Calu3 (cell line): ENCODE data around the gene ELF1. TPM values are rescaled to one million over a fixed set of nuclear protein-coding genes. Genes with fewer than 3 reads are reported as not detected.
A peak's percentile ranks its signal among the peaks of the same experiment; 100 is the strongest.

Source experiments
- BruUV-seq: library from RNA; stranded (reverse); fragments of 400-500 nt; replicated peaks from 2 replicates; lab custom pipeline; 2021; lab: Mats Ljungman, UMichigan
- CTCF ChIA-PET: fragments of 300-600 bp; sonication (Branson Sonifier 250); formaldehyde crosslinking; loops from one replicate; lab custom pipeline; 2022; ENCODE audit warnings: antibody characterized with exemption; lab: Charles Lee
- DNase-seq: peaks from one replicate; pipeline ENCODE4 v3.0.0; 2022
- H3K27ac Mint-ChIP-seq: one replicate; pipeline ENCODE4 v1.8.0; 2022; ENCODE audit warnings: mixed read lengths; ENCODE audit not compliant: unreplicated experiment
- H3K27me3 Mint-ChIP-seq: one replicate; pipeline ENCODE4 v1.8.0; 2022; ENCODE audit warnings: mixed read lengths; ENCODE audit not compliant: unreplicated experiment
- H3K36me3 Mint-ChIP-seq: one replicate; pipeline ENCODE4 v1.8.0; 2022; ENCODE audit warnings: mild to moderate bottlenecking, moderate library complexity, mixed read lengths; ENCODE audit not compliant: insufficient read depth, unreplicated experiment
- H3K4me1 Mint-ChIP-seq: one replicate; pipeline ENCODE4 v1.8.0; 2022; ENCODE audit warnings: mild to moderate bottlenecking, low read depth, mixed read lengths; ENCODE audit not compliant: unreplicated experiment
- H3K4me3 Mint-ChIP-seq: one replicate; pipeline ENCODE4 v1.8.0; 2022; ENCODE audit warnings: mild to moderate bottlenecking, low read depth, moderate library complexity, mixed read lengths; ENCODE audit not compliant: unreplicated experiment
- H3K9me3 Mint-ChIP-seq: one replicate; pipeline ENCODE4 v1.8.0; 2022; ENCODE audit warnings: low read depth, mixed read lengths; ENCODE audit not compliant: unreplicated experiment
- intact Hi-C: fragments of 100-400 bp; cut with micrococcal nuclease; formaldehyde crosslinking; loops from one replicate; pipeline ENCODE4 v1.10.0; 2022; ENCODE audit not compliant: unreplicated experiment
- total RNA-seq: library from RNA; stranded (reverse); gene quantifications from 2 replicates; pipeline ENCODE4 v1.2.3, GENCODE V29; 2022
- TF ChIP-seq, protein P1 (sequence below): fragments of 200-600 bp; IDR thresholded peaks from one replicate; pipeline ENCODE4 v1.8.0; 2022; ENCODE audit warnings: antibody characterized with exemption; ENCODE audit not compliant: unreplicated experiment

The ELF1 gene
- total RNA-seq, 1 experiment from 2014 or later: 63.5 TPM

DNA sequence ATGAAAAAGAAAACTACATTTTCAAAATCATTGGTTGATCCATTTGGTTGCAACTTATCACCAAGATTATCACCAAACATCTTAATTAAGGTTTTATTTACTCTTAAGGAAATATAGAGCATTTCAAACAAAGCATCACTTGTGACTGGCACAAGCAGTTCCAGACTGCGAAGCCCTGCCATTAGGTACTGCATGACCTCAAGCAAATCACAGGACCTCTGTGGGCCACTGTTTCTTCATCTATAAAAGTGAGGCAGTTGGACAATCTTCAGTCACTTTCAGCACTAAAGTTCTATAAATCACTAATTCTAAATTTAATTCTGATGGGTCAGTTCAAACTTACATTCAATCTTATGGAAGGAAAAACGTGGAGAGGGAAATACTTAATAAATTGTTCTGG is 2.0 kb downstream of the ELF1 start:
- DNase-seq: peak; percentile 16
- H3K27ac Mint-ChIP-seq: peak overlapping the region; percentile 93
- TF ChIP-seq, protein P1, sequence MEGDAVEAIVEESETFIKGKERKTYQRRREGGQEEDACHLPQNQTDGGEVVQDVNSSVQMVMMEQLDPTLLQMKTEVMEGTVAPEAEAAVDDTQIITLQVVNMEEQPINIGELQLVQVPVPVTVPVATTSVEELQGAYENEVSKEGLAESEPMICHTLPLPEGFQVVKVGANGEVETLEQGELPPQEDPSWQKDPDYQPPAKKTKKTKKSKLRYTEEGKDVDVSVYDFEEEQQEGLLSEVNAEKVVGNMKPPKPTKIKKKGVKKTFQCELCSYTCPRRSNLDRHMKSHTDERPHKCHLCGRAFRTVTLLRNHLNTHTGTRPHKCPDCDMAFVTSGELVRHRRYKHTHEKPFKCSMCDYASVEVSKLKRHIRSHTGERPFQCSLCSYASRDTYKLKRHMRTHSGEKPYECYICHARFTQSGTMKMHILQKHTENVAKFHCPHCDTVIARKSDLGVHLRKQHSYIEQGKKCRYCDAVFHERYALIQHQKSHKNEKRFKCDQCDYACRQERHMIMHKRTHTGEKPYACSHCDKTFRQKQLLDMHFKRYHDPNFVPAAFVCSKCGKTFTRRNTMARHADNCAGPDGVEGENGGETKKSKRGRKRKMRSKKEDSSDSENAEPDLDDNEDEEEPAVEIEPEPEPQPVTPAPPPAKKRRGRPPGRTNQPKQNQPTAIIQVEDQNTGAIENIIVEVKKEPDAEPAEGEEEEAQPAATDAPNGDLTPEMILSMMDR: no peak
- H3K4me3 Mint-ChIP-seq: peak overlapping the region; percentile 67
- H3K27me3 Mint-ChIP-seq: no peaks in the 10 kb centered on the region
- no TSS peak for BruUV-seq
- intact Hi-C loops: loop anchor here (5.0 kb wide), 1 partner anchor 45 kb away; no protein-coding TSS in a partner anchor
- peaks cover 24% of the 10 kb centered on the region for H3K36me3 Mint-ChIP-seq
- no peaks in the 10 kb centered on the region for H3K9me3 Mint-ChIP-seq
- CTCF ChIA-PET: no interaction called here
- no peaks in the 10 kb centered on the region for H3K4me1 Mint-ChIP-seq

DNA sequence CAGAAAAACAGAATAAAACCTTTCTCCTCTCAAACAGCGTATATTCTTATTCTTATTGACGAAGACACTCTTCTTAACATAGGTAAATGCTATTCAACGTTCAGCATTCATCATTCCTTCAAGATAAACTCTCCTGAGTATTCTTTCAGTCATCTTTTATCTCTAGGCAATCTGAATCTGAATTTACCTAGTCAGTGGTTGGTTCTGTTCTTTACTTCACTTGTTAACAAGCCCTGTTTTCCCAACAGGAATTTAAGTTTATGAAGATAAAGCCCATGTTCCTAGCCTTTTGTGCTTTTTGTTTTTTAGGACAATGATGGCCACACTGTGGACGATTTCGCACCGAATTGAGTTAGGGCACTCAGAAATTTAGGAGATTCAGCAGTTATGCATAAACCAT is 3.2 kb downstream of the ELF1 start:
- Mint-ChIP-seq H3K27me3 (no peaks in the 10 kb centered on the region), H3K27ac (peak overlapping the region; percentile 58), H3K4me3 (peak overlapping the region; percentile 67), H3K4me1 (no peaks in the 10 kb centered on the region), H3K36me3 (peaks cover 31% of the 10 kb centered on the region), H3K9me3 (no peaks in the 10 kb centered on the region)
- TF ChIP-seq, protein P1: no peak
- BruUV-seq: no TSS peak
- CTCF ChIA-PET: interaction anchor here (1.1 kb wide), 1 partner anchor 41 kb away, joined by 3 read pairs; no protein-coding TSS in a partner anchor
- intact Hi-C loops: loop anchor here (5.0 kb wide), 1 partner anchor 44 kb away; no protein-coding TSS in a partner anchor
- no peak for DNase-seq

DNA sequence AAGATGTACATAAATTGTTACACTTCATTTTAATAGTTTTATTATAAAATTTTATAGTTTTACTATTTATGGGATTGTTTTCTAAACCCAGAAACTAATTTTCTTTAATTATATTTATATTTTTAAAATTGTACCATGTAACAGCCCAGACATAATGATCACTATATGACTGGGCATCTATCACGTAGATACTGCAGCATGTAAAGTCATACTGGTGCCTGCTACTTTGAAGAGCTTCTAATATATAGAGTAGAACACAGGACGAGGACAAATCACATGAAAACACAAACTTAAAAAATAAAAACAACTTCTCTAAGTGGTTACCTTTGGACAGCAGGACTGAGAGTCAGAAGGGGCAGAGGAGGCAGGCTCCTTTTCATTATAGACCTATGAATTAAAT is 5.3 kb downstream of the ELF1 start:
- H3K27ac Mint-ChIP-seq: no peak overlapping the region
- intact Hi-C loops: no loop called here
- CTCF ChIA-PET: no interaction called here

DNA sequence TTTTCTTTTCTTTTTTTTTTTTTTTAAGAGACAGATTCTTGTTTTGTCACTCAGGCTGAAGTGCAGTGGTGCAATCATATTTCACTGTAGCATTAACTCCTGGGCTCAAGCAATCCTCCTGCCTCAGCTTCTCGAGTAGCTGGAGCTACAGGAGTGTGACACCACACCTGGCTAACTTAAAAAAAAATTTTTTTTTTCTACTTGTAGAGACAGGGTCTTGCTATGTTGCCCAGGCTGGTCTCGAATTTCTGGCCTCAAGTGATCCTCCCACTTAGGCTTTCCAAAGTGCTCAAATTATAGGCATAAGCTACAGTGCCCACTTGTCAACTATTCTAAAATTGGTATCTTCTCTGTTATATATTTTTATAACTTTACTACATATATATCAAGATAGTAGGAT is 6.6 kb downstream of the ELF1 start:
- CTCF ChIA-PET: no interaction called here
- intact Hi-C loops: no loop called here
- no TSS peak for BruUV-seq
- no peak for DNase-seq
- H3K9me3 Mint-ChIP-seq: no peaks in the 10 kb centered on the region
- TF ChIP-seq, protein P1: no peak
- no peak overlapping the region for H3K4me3 Mint-ChIP-seq
- peaks cover 8% of the 10 kb centered on the region for H3K4me1 Mint-ChIP-seq
- H3K27ac Mint-ChIP-seq: no peak overlapping the region
- no peaks in the 10 kb centered on the region for H3K27me3 Mint-ChIP-seq
- peaks cover 18% of the 10 kb centered on the region for H3K36me3 Mint-ChIP-seq

More for the DNA sequence above, 5.3 kb downstream of the ELF1 start:
- Mint-ChIP-seq H3K4me3 (no peak overlapping the region), H3K9me3 (no peaks in the 10 kb centered on the region), H3K27me3 (no peaks in the 10 kb centered on the region), H3K4me1 (no peaks in the 10 kb centered on the region), H3K36me3 (peaks cover 25% of the 10 kb centered on the region)
- TF ChIP-seq, protein P1: no peak
- DNase-seq: no peak
- BruUV-seq: no TSS peak
